BE2C (cell line): Measurements from ENCODE around the gene CCNL1.

ENCODE experiments used
- DNase-seq: peaks from one replicate; pipeline ENCODE4 v3.0.0-alpha.2; 2020
- H3K27me3 ChIP-seq: fragments of 250-450 bp; sonication (Bioruptor Pico); 2 replicates; pipeline ENCODE4 v1.5.1; 2020; ENCODE audit warnings: mild to moderate bottlenecking
- H3K36me3 ChIP-seq: fragments of 250-450 bp; sonication (Bioruptor Pico); 2 replicates; pipeline ENCODE4 v1.5.1; 2020; ENCODE audit warnings: mild to moderate bottlenecking
- H3K4me1 ChIP-seq: fragments of 250-450 bp; sonication (Bioruptor Pico); 2 replicates; pipeline ENCODE4 v1.5.1; 2020
- H3K4me3 ChIP-seq: 2 replicates; pipeline ENCODE4 v1.5.1; 2011; ENCODE audit warnings: low read depth, low read length
- H3K9me3 ChIP-seq: fragments of 250-450 bp; sonication (Bioruptor Pico); 2 replicates; pipeline ENCODE4 v1.5.1; 2020
- TF ChIP-seq, protein P1 (sequence below): IDR thresholded peaks from 2 replicates; pipeline ENCODE4 v1.5.1; 2012; ENCODE audit warnings: mild to moderate bottlenecking, low read depth, low read length

Gene CCNL1

DNA sequence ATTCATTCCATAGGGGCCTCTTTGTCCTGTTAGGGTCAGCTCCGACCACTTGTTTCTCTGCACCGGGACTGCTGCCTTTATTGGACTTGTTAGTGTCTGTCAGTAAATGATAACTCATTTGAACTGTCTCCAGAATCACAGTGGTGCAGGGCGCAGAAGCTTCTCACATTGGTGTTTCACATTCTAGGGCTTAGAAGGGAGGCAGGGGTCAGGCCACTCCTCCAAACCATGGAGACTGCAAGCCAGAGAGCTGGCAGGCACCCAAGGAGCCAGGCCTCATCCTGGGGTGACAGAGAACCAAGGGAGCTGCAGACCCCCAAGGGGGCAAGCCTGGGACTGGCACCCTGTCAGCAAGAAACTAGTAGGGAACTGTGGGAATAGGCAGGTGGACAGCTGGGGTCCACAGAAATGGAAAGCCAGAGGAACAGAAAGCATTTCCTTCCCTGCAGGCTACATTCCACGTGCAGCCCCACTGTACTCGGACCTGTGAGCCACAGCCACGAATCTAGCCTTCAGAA is 49.1 kb downstream of the CCNL1 start:
- no peaks in the 10 kb centered on the region for H3K9me3 ChIP-seq
- H3K36me3 ChIP-seq: no peaks in the 10 kb centered on the region
- H3K4me1 ChIP-seq: no peaks in the 10 kb centered on the region
- H3K4me3 ChIP-seq: no peak overlapping the region
- H3K27me3 ChIP-seq: peaks cover 2% of the 10 kb centered on the region; the same call in 1 of the 2 replicates
- TF ChIP-seq, protein P1, sequence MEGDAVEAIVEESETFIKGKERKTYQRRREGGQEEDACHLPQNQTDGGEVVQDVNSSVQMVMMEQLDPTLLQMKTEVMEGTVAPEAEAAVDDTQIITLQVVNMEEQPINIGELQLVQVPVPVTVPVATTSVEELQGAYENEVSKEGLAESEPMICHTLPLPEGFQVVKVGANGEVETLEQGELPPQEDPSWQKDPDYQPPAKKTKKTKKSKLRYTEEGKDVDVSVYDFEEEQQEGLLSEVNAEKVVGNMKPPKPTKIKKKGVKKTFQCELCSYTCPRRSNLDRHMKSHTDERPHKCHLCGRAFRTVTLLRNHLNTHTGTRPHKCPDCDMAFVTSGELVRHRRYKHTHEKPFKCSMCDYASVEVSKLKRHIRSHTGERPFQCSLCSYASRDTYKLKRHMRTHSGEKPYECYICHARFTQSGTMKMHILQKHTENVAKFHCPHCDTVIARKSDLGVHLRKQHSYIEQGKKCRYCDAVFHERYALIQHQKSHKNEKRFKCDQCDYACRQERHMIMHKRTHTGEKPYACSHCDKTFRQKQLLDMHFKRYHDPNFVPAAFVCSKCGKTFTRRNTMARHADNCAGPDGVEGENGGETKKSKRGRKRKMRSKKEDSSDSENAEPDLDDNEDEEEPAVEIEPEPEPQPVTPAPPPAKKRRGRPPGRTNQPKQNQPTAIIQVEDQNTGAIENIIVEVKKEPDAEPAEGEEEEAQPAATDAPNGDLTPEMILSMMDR: no peak
- DNase-seq: no peak

DNA sequence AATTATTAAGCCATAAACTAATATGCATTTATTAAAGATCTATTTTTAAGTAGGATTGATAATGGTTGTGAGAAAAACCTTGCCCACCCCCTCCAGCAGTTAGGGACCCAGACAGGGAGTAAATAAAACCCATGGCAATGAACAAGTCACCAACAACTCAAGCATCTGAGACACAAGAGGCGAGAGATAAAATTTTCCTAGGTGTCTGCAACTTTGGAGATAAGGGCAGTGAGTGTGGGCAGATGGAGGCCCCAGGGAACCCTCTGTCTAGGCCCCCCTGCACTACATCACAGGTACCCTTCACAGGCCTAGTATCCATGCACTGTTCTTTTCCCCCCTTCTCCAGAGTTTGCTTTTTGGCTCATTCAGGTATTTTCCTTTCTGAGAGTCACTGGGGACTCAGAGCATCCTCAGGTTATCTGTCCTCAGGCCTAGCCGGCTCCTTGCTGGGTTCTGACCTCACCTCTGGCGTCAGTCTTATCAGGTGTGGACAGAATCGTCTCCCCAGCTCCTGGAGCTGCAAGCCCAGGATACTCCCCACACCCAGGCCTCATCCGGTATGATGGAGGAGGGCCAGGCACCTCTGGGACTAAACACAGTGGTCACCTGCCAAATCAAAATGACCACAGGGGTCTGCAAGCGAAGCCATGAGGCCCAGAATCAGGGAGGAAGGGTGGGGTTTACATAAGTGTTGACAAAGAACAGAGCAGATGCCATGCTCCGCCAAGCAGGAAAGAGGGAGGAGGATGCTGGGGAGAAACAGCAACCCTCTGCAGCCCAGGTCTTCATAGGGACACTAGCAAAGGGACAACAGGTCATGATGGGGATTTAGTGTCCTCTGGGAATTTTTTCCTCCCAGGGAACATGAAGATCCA is 50.4 kb downstream of the CCNL1 start:
- H3K4me3 ChIP-seq: no peak overlapping the region
- TF ChIP-seq, protein P1: no peak
- H3K27me3 ChIP-seq: 0 out of 2 replicates have a peak, but pooled peaks cover 1% of the 10 kb centered on the region
- H3K9me3 ChIP-seq: no peaks in the 10 kb centered on the region
- no peaks in the 10 kb centered on the region for H3K4me1 ChIP-seq
- no peaks in the 10 kb centered on the region for H3K36me3 ChIP-seq
- DNase-seq: no peak

DNA sequence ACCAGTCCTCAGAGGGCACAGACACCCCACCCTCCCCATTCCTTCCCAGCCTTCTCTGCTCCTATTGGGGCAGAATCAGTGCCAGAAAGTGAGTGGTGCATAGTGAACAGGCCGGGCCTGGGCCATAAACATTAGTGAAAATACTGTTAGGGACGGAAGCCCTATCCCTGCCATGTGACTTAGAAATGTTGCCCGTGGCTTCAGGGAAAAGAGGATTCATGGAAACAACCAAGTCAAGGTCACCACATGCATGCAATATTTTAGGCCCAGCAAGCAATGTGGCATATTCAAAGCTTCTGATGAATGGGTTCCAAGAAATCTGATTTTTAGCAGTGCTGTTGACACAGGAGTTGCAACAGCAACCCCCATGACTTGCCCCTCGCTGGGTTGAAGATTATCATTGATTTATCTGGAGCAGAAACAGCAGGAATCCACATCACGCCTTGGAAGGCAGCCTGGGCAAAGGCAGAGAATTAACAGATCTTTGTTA is 52.3 kb downstream of the CCNL1 start:
- H3K9me3 ChIP-seq: no peaks in the 10 kb centered on the region
- DNase-seq: no peak
- TF ChIP-seq, protein P1: no peak
- H3K4me1 ChIP-seq: no peaks in the 10 kb centered on the region
- no peaks in the 10 kb centered on the region for H3K36me3 ChIP-seq
- H3K4me3 ChIP-seq: no peak overlapping the region
- H3K27me3 ChIP-seq: no peaks in the 10 kb centered on the region

DNA sequence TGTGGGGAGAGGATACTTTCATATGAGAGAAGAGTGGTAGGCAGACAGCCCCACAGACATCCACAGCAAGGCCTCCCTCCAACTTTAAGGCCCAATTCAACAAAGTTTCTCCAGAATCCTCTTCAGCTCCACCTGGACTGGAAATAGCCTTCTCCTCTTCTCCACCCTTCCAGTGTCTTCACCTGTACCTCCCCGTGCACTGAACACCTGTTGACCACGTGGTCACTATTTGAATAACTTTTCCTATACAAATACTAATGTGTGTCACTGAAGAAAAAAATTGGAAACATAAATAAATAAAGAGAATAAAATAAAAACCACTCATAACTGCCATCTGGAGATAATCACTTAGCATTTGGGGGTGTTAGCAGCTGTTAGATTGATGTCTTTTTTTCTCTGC is 52.9 kb downstream of the CCNL1 start:
- TF ChIP-seq, protein P1: no peak

DNA sequence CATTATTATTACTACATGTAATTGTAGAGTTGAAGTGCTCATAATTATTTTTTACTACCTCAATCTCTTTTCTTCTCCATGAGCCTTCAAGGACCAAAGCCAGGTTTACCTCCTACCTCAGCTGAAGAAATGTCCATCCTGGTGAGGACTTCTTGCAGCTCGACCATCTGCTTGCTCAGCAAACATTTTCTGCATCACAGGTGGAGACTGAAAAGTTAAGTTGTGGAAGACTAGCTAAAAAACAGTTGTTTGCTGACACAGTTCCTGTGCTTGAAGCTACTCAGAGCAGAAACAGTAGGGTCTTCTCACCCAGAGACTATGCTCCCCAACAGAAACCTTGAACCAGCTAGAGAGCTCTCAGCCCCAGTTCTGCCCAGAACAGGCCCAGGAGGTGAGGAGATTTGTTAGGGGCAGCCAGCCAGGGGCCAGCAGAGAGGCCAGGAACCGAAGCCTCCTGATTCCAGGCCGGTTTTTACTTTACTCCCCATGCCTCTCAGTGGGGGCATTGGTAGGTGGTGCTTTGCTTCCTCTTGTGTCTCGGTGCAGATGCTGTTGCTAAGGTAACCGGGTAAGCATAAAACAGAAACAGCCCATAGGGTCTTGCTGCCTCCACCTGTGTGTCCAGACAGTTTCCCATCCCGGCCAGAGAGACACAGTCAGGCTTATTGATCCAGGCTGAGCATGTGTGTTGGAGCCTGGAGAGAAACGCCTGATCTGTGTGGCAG is 54.9 kb downstream of the CCNL1 start:
- Histone ChIP-seq H3K4me1 (peaks cover 3% of the 10 kb centered on the region), H3K4me3 (no peak overlapping the region), H3K9me3 (no peaks in the 10 kb centered on the region), H3K27me3 (no peaks in the 10 kb centered on the region), H3K36me3 (no peaks in the 10 kb centered on the region)
- DNase-seq: no peak
- TF ChIP-seq, protein P1: no peak

More for the DNA sequence above, 52.9 kb downstream of the CCNL1 start:
- Histone ChIP-seq H3K27me3 (no peaks in the 10 kb centered on the region), H3K4me1 (no peaks in the 10 kb centered on the region), H3K36me3 (no peaks in the 10 kb centered on the region), H3K9me3 (no peaks in the 10 kb centered on the region), H3K4me3 (no peak overlapping the region)
- DNase-seq: no peak

GRCh38 chr3:157104521-157104920 is 55.4 kb downstream of the CCNL1 start:
- peaks cover 3% of the 10 kb centered on the region for H3K4me1 ChIP-seq

More at GRCh38 chr3:157104521-157104920, 55.4 kb downstream of the CCNL1 start:
- Histone ChIP-seq H3K36me3 (no peaks in the 10 kb centered on the region), H3K4me3 (no peak overlapping the region), H3K9me3 (no peaks in the 10 kb centered on the region), H3K27me3 (no peaks in the 10 kb centered on the region)
- TF ChIP-seq, protein P1: no peak
- DNase-seq: no peak
